Activated naive CD4-positive, alpha-beta T cell treated with anti-CD3 and anti-CD28 coated beads, Interleukin-2, amount 50 U/mL, for 24 hours (primary cell): ENCODE data around the gene HOOK2.
"Not testable (repeated sequence)": the region's sequence is repeated elsewhere in the genome, so short reads cannot be mapped to it uniquely, and the experiment has no call there.

Experiments
- H3K27ac Mint-ChIP-seq: one replicate; pipeline ENCODE4 v1.8.0; 2021; ENCODE audit warnings: mild to moderate bottlenecking, mixed read lengths
- H3K27me3 Mint-ChIP-seq: one replicate; pipeline ENCODE4 v1.8.0; 2021; ENCODE audit warnings: mixed read lengths
- H3K36me3 Mint-ChIP-seq: one replicate; pipeline ENCODE4 v1.8.0; 2021; ENCODE audit warnings: mixed read lengths
- H3K4me1 Mint-ChIP-seq: one replicate; pipeline ENCODE4 v1.8.0; 2021; ENCODE audit warnings: mixed read lengths
- H3K4me3 Mint-ChIP-seq: one replicate; pipeline ENCODE4 v1.8.0; 2021; ENCODE audit warnings: mild to moderate bottlenecking, mixed read lengths
- H3K9me3 Mint-ChIP-seq: one replicate; pipeline ENCODE4 v1.8.0; 2021; ENCODE audit warnings: mixed read lengths

Gene HOOK2

GRCh38 chr19:12726988-12727316, 48.4 kb downstream of the HOOK2 start:
- H3K36me3 Mint-ChIP-seq, result peaks cover 9% of the 10 kb centered on the region
- H3K27ac Mint-ChIP-seq, result no peak overlapping the region
- H3K4me3 Mint-ChIP-seq, result no peak overlapping the region
- H3K4me1 Mint-ChIP-seq, result peaks cover 27% of the 10 kb centered on the region
- no peaks in the 10 kb centered on the region for H3K9me3 Mint-ChIP-seq
- no peaks in the 10 kb centered on the region for H3K27me3 Mint-ChIP-seq

- Mint-ChIP-seq H3K36me3 (peaks cover 16% of the 10 kb centered on the region), H3K4me1 (peaks cover 33% of the 10 kb centered on the region)
- not testable (repeated sequence) for H3K4me3 Mint-ChIP-seq
Measured at GRCh38 chr19:12725612-12726011, 49.7 kb downstream of the HOOK2 start.

GRCh38 chr19:12723641-12724426, 51.5 kb downstream of the HOOK2 start, which contains the start of gene TNPO2:
Gene TNPO2, minus strand, starts transcription at chr19:12723932. Its CDS starts 2,955 bp downstream, at chr19:12720977.
- Mint-ChIP-seq H3K4me3 (peak within 1 kb of the TSS; percentile 98), H3K9me3 (no peaks in the 10 kb centered on the region), H3K27ac (peak within 1 kb of the TSS; percentile 95), H3K36me3 (peaks cover 11% of the 10 kb centered on the region), H3K27me3 (no peaks in the 10 kb centered on the region), H3K4me1 (peaks cover 31% of the 10 kb centered on the region)

More at GRCh38 chr19:12725612-12726011, 49.7 kb downstream of the HOOK2 start:
- H3K27ac Mint-ChIP-seq, H3K27me3 Mint-ChIP-seq, H3K9me3 Mint-ChIP-seq: not testable (repeated sequence)

GRCh38 chr19:12723381-12723640, 52.0 kb downstream of the HOOK2 start:
- H3K27ac Mint-ChIP-seq, result peak overlapping the region; percentile 95
- H3K27me3 Mint-ChIP-seq, result no peaks in the 10 kb centered on the region
- peaks cover 11% of the 10 kb centered on the region for H3K36me3 Mint-ChIP-seq
- H3K4me1 Mint-ChIP-seq, result peaks cover 37% of the 10 kb centered on the region
- H3K9me3 Mint-ChIP-seq, result no peaks in the 10 kb centered on the region
- H3K4me3 Mint-ChIP-seq, result peak overlapping the region; percentile 98

GRCh38 chr19:12722566-12723380, 52.6 kb downstream of the HOOK2 start:
- H3K9me3 Mint-ChIP-seq, result no peaks in the 10 kb centered on the region
- H3K27me3 Mint-ChIP-seq, result no peaks in the 10 kb centered on the region
- H3K27ac Mint-ChIP-seq, result peak overlapping the region; percentile 95
- peak overlapping the region; percentile 98 for H3K4me3 Mint-ChIP-seq
- peaks cover 11% of the 10 kb centered on the region for H3K36me3 Mint-ChIP-seq
- peaks cover 38% of the 10 kb centered on the region for H3K4me1 Mint-ChIP-seq

GRCh38 chr19:12721656-12722565, 53.4 kb downstream of the HOOK2 start:
- no peaks in the 10 kb centered on the region for H3K9me3 Mint-ChIP-seq
- H3K4me3 Mint-ChIP-seq, result peak overlapping the region; percentile 98
- peak overlapping the region; percentile 77 for H3K27ac Mint-ChIP-seq
- peaks cover 38% of the 10 kb centered on the region for H3K4me1 Mint-ChIP-seq
- H3K27me3 Mint-ChIP-seq, result no peaks in the 10 kb centered on the region
- peaks cover 11% of the 10 kb centered on the region for H3K36me3 Mint-ChIP-seq

DNA sequence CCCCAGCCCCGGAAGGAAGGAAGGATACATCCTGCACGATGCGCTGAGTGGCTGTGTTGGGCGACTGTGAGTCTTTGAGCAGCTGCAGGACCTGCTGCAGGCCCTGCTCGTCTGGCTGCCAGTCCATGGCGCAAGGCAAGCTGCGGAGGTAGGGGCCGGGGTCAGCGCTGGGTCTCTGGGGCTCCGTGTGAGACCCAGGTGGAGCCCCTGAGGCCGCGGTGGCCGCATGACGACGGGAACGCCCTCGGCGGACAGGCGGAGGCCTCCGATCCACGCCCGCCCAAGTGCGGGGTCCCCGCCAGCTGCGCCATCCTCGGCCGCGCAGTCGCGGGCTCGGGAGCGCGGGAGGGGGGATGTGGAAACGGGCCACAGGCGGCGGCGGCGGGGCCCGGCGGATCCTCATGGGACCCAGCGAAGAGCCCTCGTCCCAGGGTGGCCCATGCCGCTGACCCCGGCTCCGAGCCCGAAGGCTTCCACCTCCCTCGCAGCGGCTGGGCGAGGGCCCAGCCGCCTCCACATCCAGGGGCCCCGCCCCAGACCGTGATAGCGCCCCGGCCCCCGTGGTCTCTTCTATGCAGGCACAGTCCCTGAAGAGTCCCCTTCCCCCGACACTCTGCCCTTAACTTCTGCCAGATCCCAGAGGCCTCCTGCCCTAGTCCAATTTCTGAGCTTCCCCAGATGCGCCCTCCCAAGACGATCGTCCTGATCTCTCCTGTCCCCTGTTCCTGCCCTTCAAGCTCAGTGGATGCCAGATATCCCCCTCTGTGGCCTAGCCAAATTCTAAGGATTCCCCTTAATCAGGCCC, 54.3 kb downstream of the HOOK2 start:
- H3K4me3 Mint-ChIP-seq, result peak overlapping the region; percentile 91
- H3K27ac Mint-ChIP-seq, result peak overlapping the region; percentile 83
- H3K4me1 Mint-ChIP-seq, result peaks cover 33% of the 10 kb centered on the region
- H3K9me3 Mint-ChIP-seq, result no peaks in the 10 kb centered on the region
- peaks cover 13% of the 10 kb centered on the region for H3K36me3 Mint-ChIP-seq
- H3K27me3 Mint-ChIP-seq, result no peaks in the 10 kb centered on the region

- Mint-ChIP-seq H3K27ac (peak overlapping the region; percentile 83), H3K36me3 (peaks cover 13% of the 10 kb centered on the region), H3K9me3 (no peaks in the 10 kb centered on the region), H3K27me3 (no peaks in the 10 kb centered on the region), H3K4me1 (peaks cover 33% of the 10 kb centered on the region), H3K4me3 (peak overlapping the region; percentile 91)
Measured at GRCh38 chr19:12720296-12720695, 55.1 kb downstream of the HOOK2 start.

DNA sequence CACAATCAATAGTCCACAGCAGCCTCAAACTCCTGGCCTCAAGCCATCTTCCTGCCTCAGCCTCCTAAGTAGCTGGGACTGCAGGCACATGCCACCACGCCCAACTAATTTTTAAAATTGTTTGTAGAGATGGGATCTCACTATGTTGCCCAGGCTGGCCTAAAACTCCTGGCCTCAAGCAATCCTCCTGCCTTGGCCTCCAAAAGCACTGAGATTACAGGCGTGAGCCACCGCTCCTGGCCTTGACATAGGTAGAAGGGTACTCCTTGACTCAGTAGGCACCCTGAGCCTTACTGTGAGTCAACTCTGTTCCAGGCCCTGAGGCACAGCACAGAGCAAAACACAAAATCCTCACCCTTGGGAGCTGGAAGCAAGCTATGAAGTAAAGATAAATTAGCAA, 59.4 kb downstream of the HOOK2 start:
- Mint-ChIP-seq H3K4me1 (peaks cover 17% of the 10 kb centered on the region), H3K27me3 (no peaks in the 10 kb centered on the region), H3K36me3 (peaks cover 6% of the 10 kb centered on the region), H3K9me3 (no peaks in the 10 kb centered on the region), H3K27ac (peak overlapping the region; percentile 12), H3K4me3 (no peak overlapping the region)

DNA sequence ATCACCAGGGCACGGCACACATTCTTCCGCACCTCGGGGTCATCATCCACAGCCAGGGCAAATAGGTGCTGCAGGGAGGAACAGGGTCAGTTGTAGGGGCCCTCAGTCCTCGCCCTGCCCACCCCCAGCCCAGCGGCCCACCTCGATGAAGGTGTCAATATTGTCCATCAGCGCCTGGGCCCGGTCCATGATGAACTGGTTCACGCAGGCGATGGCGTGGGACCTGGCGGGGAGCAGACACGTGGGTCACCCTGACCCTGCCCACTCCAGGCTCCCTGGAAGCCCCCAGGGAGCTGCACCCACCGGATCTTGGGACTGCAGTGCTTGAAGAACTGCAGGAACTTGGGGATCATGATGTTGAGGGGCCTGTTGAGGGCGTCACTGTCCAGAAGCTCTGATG, 60.2 kb downstream of the HOOK2 start:
- Mint-ChIP-seq H3K36me3 (peaks cover 8% of the 10 kb centered on the region), H3K4me3 (no peak overlapping the region), H3K27me3 (no peaks in the 10 kb centered on the region), H3K27ac (no peak overlapping the region), H3K9me3 (no peaks in the 10 kb centered on the region), H3K4me1 (peaks cover 11% of the 10 kb centered on the region)

DNA sequence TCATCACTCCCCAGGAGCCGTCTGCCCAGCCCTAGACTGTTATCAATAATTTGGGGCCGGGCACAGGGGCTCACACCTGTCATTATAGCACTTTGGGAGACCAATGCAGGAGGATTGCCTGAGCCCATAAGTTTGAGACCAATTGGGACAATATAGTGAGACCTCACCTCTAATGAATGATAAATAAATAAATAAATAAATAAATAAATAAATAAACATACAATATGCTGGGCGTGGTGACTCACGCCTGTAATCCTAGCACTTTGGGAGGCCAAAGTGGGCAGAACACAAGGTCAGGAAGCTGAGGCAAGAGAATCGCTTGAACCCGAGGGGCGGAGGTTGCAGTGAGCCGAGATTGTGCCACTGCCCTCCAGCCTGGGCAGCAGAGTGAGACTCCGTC, 62.0 kb downstream of the HOOK2 start:
- H3K9me3 Mint-ChIP-seq, H3K27ac Mint-ChIP-seq, H3K36me3 Mint-ChIP-seq, H3K4me3 Mint-ChIP-seq, H3K4me1 Mint-ChIP-seq, H3K27me3 Mint-ChIP-seq: not testable (repeated sequence)
